Natural killer cell treated with Interleukin-12 subunit alpha and Interleukin-12 subunit beta and Interleukin-15 and Interleukin-18, amount 100 ng/mL, for 72 hours (primary cell): ENCODE measurements around the gene PTGIR. TPM values are rescaled to one million over a fixed set of nuclear protein-coding genes. Genes with fewer than 3 reads are reported as not detected.

Experiments
- ATAC-seq, 2 donors: fragments of 150-1000 bp; cut with Tn5 transposase in 1 of 2; sonication (Bioruptor Pico), chemical (Tn5 transposase) in 1 of 2; 2 replicates each; pipeline ENCODE4 v1.10.0; 2021
- DNase-seq: peaks from one replicate; pipeline ENCODE4 v3.0.0; 2022; ENCODE audit warnings: low spot score
- H3K27ac Mint-ChIP-seq, 2 donors: 1 replicate in 1 of 2; 2 replicates in 1 of 2; pipeline ENCODE4 v1.8.0; 2022; ENCODE audit warnings: mixed read lengths in 2 of 2, mild to moderate bottlenecking in 1 of 2, moderate library complexity in 1 of 2
- H3K27me3 Mint-ChIP-seq, 2 donors: 1 replicate in 1 of 2; 2 replicates in 1 of 2; pipeline ENCODE4 v1.8.0; 2022; ENCODE audit warnings: mixed read lengths in 2 of 2
- H3K36me3 Mint-ChIP-seq: one replicate; pipeline ENCODE4 v1.8.0; 2022; ENCODE audit warnings: mixed read lengths
- H3K4me1 Mint-ChIP-seq, 2 donors: 1 replicate in 1 of 2; 2 replicates in 1 of 2; pipeline ENCODE4 v1.8.0; 2022; ENCODE audit warnings: low read depth in 2 of 2, mixed read lengths in 2 of 2, mild to moderate bottlenecking in 1 of 2
- H3K4me3 Mint-ChIP-seq: one replicate; pipeline ENCODE4 v1.8.0; 2022; ENCODE audit warnings: mixed read lengths
- H3K9me3 Mint-ChIP-seq: 2 replicates; pipeline ENCODE4 v1.8.0; 2022; ENCODE audit warnings: mixed read lengths
- total RNA-seq, 2 donors: library from RNA; stranded (reverse); gene quantifications; one replicate each; pipeline ENCODE4 v1.2.3, GENCODE V29; 2022

Gene PTGIR
- total RNA-seq, result 1 to 10 TPM in 1 of 2 donors, under 1 TPM in 1; 0.31 to 1.7 TPM

GRCh38 chr19:46624958-46625661 lies at the start of gene PTGIR:
PTGIR (minus strand) TSS chr19:46625089; CDS start chr19:46624225, 864 bp downstream.
- ATAC-seq (peak in 1 of 2 donors; percentile 41), DNase-seq (no peak)
- Mint-ChIP-seq H3K27me3 (peaks cover 0 to 17% of the 10 kb centered on the region in 2 donors), H3K27ac (peak within 1 kb of the TSS in 1 of 2 donors; percentile 40), H3K9me3 (no peaks in the 10 kb centered on the region), H3K4me3 (peak within 1 kb of the TSS; percentile 45), H3K4me1 (peaks cover 0 to 11% of the 10 kb centered on the region in 2 donors), H3K36me3 (no peaks in the 10 kb centered on the region)

GRCh38 chr19:46670813-46671212 lies 45.9 kb upstream of the PTGIR start:
- ATAC-seq (no peak), DNase-seq (no peak)
- H3K27ac Mint-ChIP-seq, result no peak overlapping the region
- H3K36me3 Mint-ChIP-seq, result peaks cover 6% of the 10 kb centered on the region
- no peak overlapping the region for H3K4me3 Mint-ChIP-seq
- no peaks in the 10 kb centered on the region for H3K9me3 Mint-ChIP-seq
- no peaks in the 10 kb centered on the region for H3K27me3 Mint-ChIP-seq
- H3K4me1 Mint-ChIP-seq, result peaks cover 0 to 11% of the 10 kb centered on the region in 2 donors

- Mint-ChIP-seq H3K4me1 (no peaks in the 10 kb centered on the region), H3K36me3 (peaks cover under 1% of the 10 kb centered on the region), H3K27me3 (no peaks in the 10 kb centered on the region), H3K4me3 (no peak overlapping the region), H3K9me3 (no peaks in the 10 kb centered on the region), H3K27ac (no peak overlapping the region)
- ATAC-seq (no peak), DNase-seq (no peak)
These were observed 43.8 kb upstream of the PTGIR start for GRCh38 chr19:46668662-46669061.

- H3K4me1 Mint-ChIP-seq, result peaks cover 9 to 13% of the 10 kb centered on the region in 2 donors
- H3K36me3 Mint-ChIP-seq, result no peaks in the 10 kb centered on the region
- H3K27me3 Mint-ChIP-seq, result peaks cover 3 to 12% of the 10 kb centered on the region in 2 donors
- DNase-seq (no peak), ATAC-seq (no peak)
- no peak overlapping the region for H3K4me3 Mint-ChIP-seq
- H3K27ac Mint-ChIP-seq, result no peak overlapping the region
- H3K9me3 Mint-ChIP-seq, result no peaks in the 10 kb centered on the region
These were observed 40.2 kb upstream of the PTGIR start for GRCh38 chr19:46665072-46665471.

GRCh38 chr19:46661735-46662592 lies 37.1 kb upstream of the PTGIR start:
- ATAC-seq, result peak; percentile 31 to 34
- peaks cover 13 to 29% of the 10 kb centered on the region in 2 donors for H3K27me3 Mint-ChIP-seq

GRCh38 chr19:46661020-46661731 lies 36.3 kb upstream of the PTGIR start, which contains the start of gene DACT3:
DACT3 (minus strand) TSS chr19:46661182; CDS start chr19:46661064, 118 bp downstream.
- Mint-ChIP-seq H3K27me3 (peaks cover 16 to 29% of the 10 kb centered on the region in 2 donors), H3K9me3 (no peaks in the 10 kb centered on the region), H3K4me1 (peaks cover 16 to 20% of the 10 kb centered on the region in 2 donors), H3K4me3 (peak within 1 kb of the TSS; percentile 81), H3K27ac (peak within 1 kb of the TSS; percentile 4 to 19), H3K36me3 (no peaks in the 10 kb centered on the region)
- ATAC-seq (peak; percentile 95 to 96), DNase-seq (peak; percentile 100)

More at GRCh38 chr19:46661735-46662592, 37.1 kb upstream of the PTGIR start:
- DNase-seq, result peak; percentile 76
- peak overlapping the region; percentile 81 for H3K4me3 Mint-ChIP-seq
- H3K4me1 Mint-ChIP-seq, result peaks cover 16 to 20% of the 10 kb centered on the region in 2 donors
- no peaks in the 10 kb centered on the region for H3K36me3 Mint-ChIP-seq
- peak overlapping the region; percentile 4 to 19 for H3K27ac Mint-ChIP-seq
- H3K9me3 Mint-ChIP-seq, result no peaks in the 10 kb centered on the region

GRCh38 chr19:46660551-46661019 lies 35.7 kb upstream of the PTGIR start:
- DNase-seq, result no peak
- Mint-ChIP-seq H3K9me3 (no peaks in the 10 kb centered on the region), H3K27ac (no peak overlapping the region), H3K4me3 (peak overlapping the region; percentile 81), H3K36me3 (no peaks in the 10 kb centered on the region), H3K27me3 (peaks cover 16 to 29% of the 10 kb centered on the region in 2 donors), H3K4me1 (peaks cover 16 to 20% of the 10 kb centered on the region in 2 donors)
- no peak for ATAC-seq

GRCh38 chr19:46660008-46660517 lies 35.2 kb upstream of the PTGIR start:
- ATAC-seq (no peak), DNase-seq (no peak)
- Mint-ChIP-seq H3K9me3 (no peaks in the 10 kb centered on the region), H3K4me3 (peak overlapping the region; percentile 78), H3K27ac (no peak overlapping the region), H3K4me1 (peaks cover 16 to 20% of the 10 kb centered on the region in 2 donors), H3K36me3 (no peaks in the 10 kb centered on the region), H3K27me3 (peaks cover 17 to 32% of the 10 kb centered on the region in 2 donors)

GRCh38 chr19:46659151-46660007 lies 34.5 kb upstream of the PTGIR start:
- ATAC-seq, result no peak
- Mint-ChIP-seq H3K36me3 (no peaks in the 10 kb centered on the region), H3K4me3 (peak overlapping the region; percentile 78)

GRCh38 chr19:46656541-46656940 lies 31.7 kb upstream of the PTGIR start:
- peaks cover 7 to 13% of the 10 kb centered on the region in 2 donors for H3K4me1 Mint-ChIP-seq
- H3K9me3 Mint-ChIP-seq, result no peaks in the 10 kb centered on the region
- no peak overlapping the region for H3K4me3 Mint-ChIP-seq
- peaks cover 27 to 40% of the 10 kb centered on the region in 2 donors for H3K27me3 Mint-ChIP-seq
- no peak for DNase-seq
- ATAC-seq, result no peak
- H3K27ac Mint-ChIP-seq, result no peak overlapping the region
- no peaks in the 10 kb centered on the region for H3K36me3 Mint-ChIP-seq

More at GRCh38 chr19:46659151-46660007, 34.5 kb upstream of the PTGIR start:
- no peaks in the 10 kb centered on the region for H3K9me3 Mint-ChIP-seq
- DNase-seq, result no peak
- no peak overlapping the region for H3K27ac Mint-ChIP-seq
- peaks cover 16 to 20% of the 10 kb centered on the region in 2 donors for H3K4me1 Mint-ChIP-seq
- peaks cover 20 to 37% of the 10 kb centered on the region in 2 donors for H3K27me3 Mint-ChIP-seq

GRCh38 chr19:46654621-46655152 lies 29.8 kb upstream of the PTGIR start:
- Mint-ChIP-seq H3K27ac (peak overlapping the region in 1 of 2 donors; percentile 9), H3K4me1 (peaks cover 3 to 5% of the 10 kb centered on the region in 2 donors), H3K9me3 (no peaks in the 10 kb centered on the region), H3K27me3 (peaks cover 35 to 54% of the 10 kb centered on the region in 2 donors), H3K4me3 (no peak overlapping the region), H3K36me3 (no peaks in the 10 kb centered on the region)
- DNase-seq (no peak), ATAC-seq (peak in 1 of 2 donors; percentile 24)

- H3K4me3 Mint-ChIP-seq, result no peak overlapping the region
- peaks cover 0 to 8% of the 10 kb centered on the region in 2 donors for H3K4me1 Mint-ChIP-seq
- H3K36me3 Mint-ChIP-seq, result no peaks in the 10 kb centered on the region
- peaks cover 37 to 59% of the 10 kb centered on the region in 2 donors for H3K27me3 Mint-ChIP-seq
- no peak for ATAC-seq
- no peak for DNase-seq
- H3K9me3 Mint-ChIP-seq, result no peaks in the 10 kb centered on the region
- H3K27ac Mint-ChIP-seq, result no peak overlapping the region
These were observed 25.6 kb upstream of the PTGIR start for GRCh38 chr19:46650445-46650844.
